ENCODE results near the gene LRRC7. TPM values are rescaled to one million over a fixed set of nuclear protein-coding genes. Genes with fewer than 3 reads are reported as not detected.

LRRC7 gene
- total and polyA plus RNA-seq, 2 of the 8 experiments (the other 6 are each of a cell fraction or from before 2014, with no cell fraction given), result 0.03 to 0.17 TPM

GRCh38 chr1:69898403-69898947 lies 330.8 kb downstream of the LRRC7 start:
- H2BK15ac ChIP-seq (ENCODE audit: low read length), result no peak overlapping the region
- no peak overlapping the region for H3K18ac ChIP-seq (ENCODE audit: extremely low read depth, low read length)
- no peak overlapping the region for H4K8ac ChIP-seq (ENCODE audit: extremely low read depth, insufficient read depth, low read length)
- H3K79me2 ChIP-seq (ENCODE audit: control insufficient read depth in 1 of 2, insufficient read depth in 2 of 2, low read length in 2 of 2), result no peaks in the 10 kb centered on the region
- no peak overlapping the region for H4K91ac ChIP-seq (replicated peaks; ENCODE audit: insufficient read length, low read length)
- no peak overlapping the region for H3K27ac ChIP-seq (ENCODE audit: low read depth, low read length)
- no peak overlapping the region for H3K4me2 ChIP-seq (ENCODE audit: insufficient read depth in 1 of 2, low read depth in 2 of 2, low read length in 2 of 2)
- no peak overlapping the region for H2BK120ac ChIP-seq (replicated peaks; ENCODE audit: low read depth, low read length)
- H3K56ac ChIP-seq (replicated peaks; ENCODE audit: insufficient read length, low read depth, low read length), result no peak overlapping the region
- H3K14ac ChIP-seq (ENCODE audit: insufficient read length), result no peak overlapping the region
- POLR2A ChIA-PET (ENCODE audit: partially characterized antibody), result no interaction called here
- no peaks in the 10 kb centered on the region for H4K20me1 ChIP-seq (replicated peaks in 1 of 2; ENCODE audit: control insufficient read depth in 1 of 2, insufficient read depth in 2 of 2, low read length in 2 of 2)
- H3K79me1 ChIP-seq (ENCODE audit: low read depth, low read length), result no peaks in the 10 kb centered on the region
- WGBS, 2 experiments (ENCODE audit: extremely low coverage in 1 of 2, insufficient coverage in 1 of 2, insufficient read length in 1 of 2, insufficient replicate concordance in 2 of 2, low coverage in 1 of 2, low lambda C conversion rate in 2 of 2, missing lambda C conversion rate in 1 of 2), result 95% methylated on average over 5 of the region's 5 CpGs; no CpG with 5 or more reads in 1 of the 2 experiments
- H3K4me1 ChIP-seq (replicated peaks in 1 of 4; ENCODE audit: control insufficient read depth in 3 of 4, insufficient read depth in 4 of 4, low read length in 3 of 4), result no peaks in the 10 kb centered on the region
- no peaks in the 10 kb centered on the region for H3K23me2 ChIP-seq (ENCODE audit: low read depth, low read length)
- no peak overlapping the region for H3K23ac ChIP-seq (ENCODE audit: insufficient read length)
- FAIRE-seq (no peak), DNase-seq (ENCODE audit: low read depth in 1 of 2, low spot score in 2 of 2) (no peak)
- no peak overlapping the region for H3K4ac ChIP-seq (replicated peaks; ENCODE audit: insufficient read length, low read depth, low read length)
- H3K9me3 ChIP-seq (ENCODE audit: insufficient read depth in 2 of 2, low read depth in 1 of 2, low read length in 1 of 2), result no peaks in the 10 kb centered on the region
- no peaks in the 10 kb centered on the region for H3K27me3 ChIP-seq (replicated peaks in 1 of 4; ENCODE audit: control insufficient read depth in 3 of 4, extremely low read depth in 1 of 4, insufficient read depth in 3 of 4, low read length in 3 of 4)
- H3K36me3 ChIP-seq (ENCODE audit: control insufficient read depth in 2 of 4, insufficient read depth in 4 of 4, low read length in 3 of 4), result no peaks in the 10 kb centered on the region
- H2BK12ac ChIP-seq (ENCODE audit: low read depth, low read length), result no peak overlapping the region
- no peak overlapping the region for H4K5ac ChIP-seq (ENCODE audit: insufficient read length, low read depth, low read length)
- no peak overlapping the region for H2AK5ac ChIP-seq (ENCODE audit: low read depth, low read length)
- H3K9ac ChIP-seq (replicated peaks in 1 of 4; ENCODE audit: extremely low read depth in 1 of 4, low read depth in 3 of 4, low read length in 3 of 4), result no peak overlapping the region
- CTCF ChIA-PET (ENCODE audit: partially characterized antibody), result no interaction called here
- no peak overlapping the region for H2BK5ac ChIP-seq (ENCODE audit: low read depth, low read length)
- no peak overlapping the region for H2AFZ ChIP-seq (ENCODE audit: low read length)
- H2BK20ac ChIP-seq (ENCODE audit: low read length), result no peak overlapping the region
- H3K4me3 ChIP-seq (ENCODE audit: extremely low read depth in 1 of 4, insufficient read depth in 2 of 4, low read depth in 3 of 4, low read length in 4 of 4), result no peak overlapping the region
- TF ChIP-seq BRCA1 (IDR thresholded peaks at IDR 0.05; ENCODE audit: low read depth, low read length) (no peak), TAF7 (optimal IDR thresholded peaks at IDR 0.05; ENCODE audit: borderline replicate concordance, low read depth, low read length) (no peak), PHF8 (conservative IDR thresholded peaks at IDR 0.05; ENCODE audit: low read depth, low read length) (no peak), POLR2AphosphoS5 (IDR thresholded peaks at IDR 0.05; ENCODE audit: low read depth, low read length) (no peak), TCF12 (IDR thresholded peaks at IDR 0.05; ENCODE audit: low read depth, low read length) (no peak), USF2 (IDR thresholded peaks at IDR 0.05; ENCODE audit: low read length) (no peak), RXRA (IDR thresholded peaks at IDR 0.05; ENCODE audit: insufficient read depth, low read depth, low read length) (no peak), POLR2A (IDR thresholded peaks at IDR 0.05; ENCODE audit: control extremely low read depth in 1 of 2, low read depth in 2 of 2, low read length in 2 of 2) (no peak), EZH2 (IDR thresholded peaks at IDR 0.05; ENCODE audit: low read depth, low read length, severe bottlenecking) (no peak), RAD21 (IDR thresholded peaks at IDR 0.05 in 1 of 2, conservative IDR thresholded peaks at IDR 0.05 in 1 of 2; ENCODE audit: low read depth in 2 of 2, low read length in 2 of 2) (no peak), E2F6 (IDR thresholded peaks at IDR 0.05) (no peak), SRF (IDR thresholded peaks at IDR 0.05; ENCODE audit: low read depth, low read length) (no peak), CREB1 (IDR thresholded peaks at IDR 0.05) (no peak)
